SKM-1 (cell line): ENCODE results near the gene FAM227B.

ENCODE experiments used
- DNase-seq: peaks from one replicate; lab custom pipeline; 2025; ENCODE audit not compliant: unreplicated experiment; lab: John Stamatoyannopoulos, UW

Gene FAM227B

GRCh38 chr15:49303003-49303402, 317.6 kb downstream of the FAM227B start:
- no peak for DNase-seq

- no peak for DNase-seq
Observed at GRCh38 chr15:49301562-49301961, 319.1 kb downstream of the FAM227B start.

GRCh38 chr15:49300856-49301255, 319.8 kb downstream of the FAM227B start:
- no peak for DNase-seq

- DNase-seq: no peak
Observed at GRCh38 chr15:49297584-49297983, 323.0 kb downstream of the FAM227B start.

GRCh38 chr15:49296258-49296657, 324.4 kb downstream of the FAM227B start:
- no peak for DNase-seq

DNA sequence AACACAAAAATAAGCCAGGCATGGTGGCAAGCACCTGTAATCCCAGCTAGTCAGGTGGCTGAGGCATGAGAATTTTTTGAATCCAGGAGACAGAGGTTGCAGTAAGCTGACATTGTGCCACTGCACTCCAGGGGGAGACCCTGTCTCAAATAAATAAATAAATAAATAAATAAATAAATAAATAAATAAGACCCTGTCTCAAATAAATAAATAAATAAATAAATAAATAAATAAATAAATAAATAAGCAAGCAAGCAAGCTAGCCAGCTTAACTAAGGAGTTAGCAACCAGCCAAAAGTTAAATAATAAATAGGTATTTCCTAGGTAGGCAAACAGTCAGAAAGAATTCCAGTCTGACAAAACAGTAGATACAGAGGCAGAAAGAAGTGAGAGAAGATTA, 326.7 kb downstream of the FAM227B start:
- DNase-seq: no peak

DNA sequence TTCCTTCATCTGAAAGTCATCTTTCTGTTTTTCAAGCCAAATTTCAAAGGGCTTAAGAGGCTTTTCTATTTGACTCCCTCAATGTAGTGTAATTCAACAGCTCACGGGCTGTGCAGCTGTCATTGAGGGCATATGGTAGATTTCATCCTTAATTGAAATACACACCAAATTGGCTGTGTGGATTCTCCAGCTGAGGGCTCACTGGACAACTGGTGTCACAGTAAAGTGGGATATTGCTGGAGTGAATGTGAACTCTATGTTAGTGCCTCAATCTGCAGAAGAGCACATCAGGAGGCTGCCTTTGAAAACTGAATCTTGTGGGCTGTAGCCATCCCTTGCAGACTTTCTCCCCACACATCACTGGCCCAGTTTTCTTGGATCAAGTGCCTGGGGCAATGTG, 330.4 kb downstream of the FAM227B start:
- DNase-seq: no peak

- DNase-seq: no peak
Observed at GRCh38 chr15:49288391-49288790, 332.2 kb downstream of the FAM227B start.

- no peak for DNase-seq
Observed at GRCh38 chr15:49287481-49287880, 333.1 kb downstream of the FAM227B start.

- no peak for DNase-seq
Observed at GRCh38 chr15:49286649-49287404, 333.8 kb downstream of the FAM227B start.

GRCh38 chr15:49282366-49282765, 338.3 kb downstream of the FAM227B start:
- DNase-seq: no peak

DNA sequence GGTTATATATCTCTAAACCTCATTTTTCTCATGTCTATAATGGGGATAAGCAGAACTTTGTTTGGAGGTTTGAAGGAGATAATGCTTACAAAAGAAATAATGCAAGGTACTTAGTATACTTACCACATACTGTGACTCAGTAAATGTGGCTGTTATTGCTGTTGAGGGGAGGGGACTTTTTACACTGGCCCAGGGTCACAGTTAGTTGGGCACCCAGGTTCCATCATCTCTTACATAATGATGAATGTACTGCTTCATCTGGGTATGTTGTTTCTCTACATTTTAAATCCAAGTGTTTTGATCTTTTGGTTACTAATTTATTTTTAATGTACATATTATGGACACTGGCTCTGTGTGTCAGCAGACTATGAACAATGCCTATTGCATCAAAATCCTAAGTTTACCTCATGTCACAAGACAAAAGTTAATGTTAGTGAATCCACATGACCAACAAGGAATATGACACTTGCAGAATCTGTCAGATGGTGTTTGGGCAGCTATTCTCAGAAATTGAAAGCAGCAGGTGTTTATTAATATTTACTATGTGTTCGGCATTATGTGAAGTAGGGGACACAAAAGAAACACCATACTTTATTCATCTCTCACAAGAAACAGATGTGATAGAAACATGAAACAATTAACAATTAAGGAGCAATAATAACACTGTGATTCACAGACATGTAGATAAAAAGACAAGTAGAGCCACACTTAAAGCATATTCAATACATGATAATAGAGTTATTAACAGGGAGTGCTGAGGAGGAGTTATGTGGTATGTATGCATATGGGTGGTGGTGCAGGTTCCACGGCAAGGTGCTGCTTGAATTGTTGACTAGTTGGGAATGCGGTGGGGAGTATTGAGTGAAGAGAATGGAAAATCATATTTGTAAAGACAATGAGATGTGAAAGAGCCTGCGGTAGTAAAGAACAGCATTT, 340.8 kb downstream of the FAM227B start:
- no peak for DNase-seq

- no peak for DNase-seq
Observed at GRCh38 chr15:49278751-49279150, 341.9 kb downstream of the FAM227B start.
